Measurements from ENCODE around the gene ABCB10.
"Not testable (repeated sequence)": the region's sequence is repeated elsewhere in the genome, so short reads cannot be mapped to it uniquely, and the experiment has no call there.

The ABCB10 gene

DNA sequence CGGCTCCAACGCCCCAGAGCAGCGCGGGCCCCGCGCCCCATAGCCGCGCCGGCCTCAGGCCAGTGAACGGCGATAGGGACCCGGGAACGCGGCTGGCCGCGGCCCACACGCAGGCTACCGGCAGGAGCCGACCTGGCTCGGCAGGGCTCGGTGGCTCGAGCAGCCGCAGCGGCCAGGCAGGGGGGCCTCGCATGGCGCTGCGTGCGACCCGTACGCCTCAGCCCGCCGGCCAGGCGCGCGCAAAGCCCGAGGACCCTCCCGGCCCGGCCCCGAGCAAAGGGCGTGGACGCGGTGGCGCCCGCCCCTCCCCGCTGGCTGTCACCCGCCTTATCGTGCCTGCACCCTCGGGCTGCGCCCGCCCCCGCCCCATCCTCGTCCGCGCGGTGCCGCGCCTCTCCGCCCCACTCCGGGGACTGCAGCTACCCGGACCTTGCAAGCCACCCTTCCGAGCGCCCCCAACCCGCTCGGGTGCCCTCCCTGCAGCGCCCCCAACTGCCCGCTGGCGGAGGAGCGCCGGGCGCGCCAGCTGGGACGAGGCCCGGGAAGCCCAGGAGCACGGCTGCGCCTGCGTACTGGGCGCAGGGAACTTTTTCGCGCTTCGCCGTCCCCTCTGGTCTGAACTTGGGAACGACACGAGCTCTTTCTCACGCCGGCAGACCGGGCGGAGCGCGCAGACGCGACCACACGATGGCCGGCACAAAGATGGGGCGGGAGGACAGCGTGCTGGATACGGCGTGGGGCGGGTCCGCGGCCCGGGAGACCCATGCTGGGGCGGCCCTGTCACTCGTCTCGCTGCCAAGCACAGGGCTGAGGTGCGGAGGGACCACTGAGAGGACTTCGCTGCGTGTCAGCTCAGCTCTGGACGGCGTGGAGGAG is at the start of gene ABCB10:
Gene ABCB10, minus strand, starts transcription at position 248 of the 876 bp plus-strand sequence. Its CDS starts 55 bp downstream, at position 193.
- peak; percentile 65 to 83 (median 71) for DNase-seq

DNA sequence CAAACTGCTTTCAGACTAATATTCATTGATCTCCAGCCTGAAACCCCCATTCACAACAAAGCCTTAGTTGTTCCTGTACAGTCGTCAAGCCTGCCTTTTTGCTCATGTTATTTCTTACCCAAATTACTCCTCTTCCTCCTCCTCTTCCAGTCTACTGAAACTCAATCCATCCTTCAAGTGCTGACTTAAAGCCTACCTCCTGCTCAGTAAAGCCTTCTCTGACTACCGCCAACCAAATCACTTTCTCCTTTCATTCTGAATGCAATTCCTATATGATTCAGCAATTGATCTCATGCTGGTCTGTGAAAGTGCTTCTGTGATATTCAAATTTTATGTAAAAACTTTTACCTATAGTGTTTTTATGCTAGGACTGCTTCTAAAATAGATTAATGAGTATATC is 48.9 kb upstream of the ABCB10 start:
- no peak for DNase-seq

DNA sequence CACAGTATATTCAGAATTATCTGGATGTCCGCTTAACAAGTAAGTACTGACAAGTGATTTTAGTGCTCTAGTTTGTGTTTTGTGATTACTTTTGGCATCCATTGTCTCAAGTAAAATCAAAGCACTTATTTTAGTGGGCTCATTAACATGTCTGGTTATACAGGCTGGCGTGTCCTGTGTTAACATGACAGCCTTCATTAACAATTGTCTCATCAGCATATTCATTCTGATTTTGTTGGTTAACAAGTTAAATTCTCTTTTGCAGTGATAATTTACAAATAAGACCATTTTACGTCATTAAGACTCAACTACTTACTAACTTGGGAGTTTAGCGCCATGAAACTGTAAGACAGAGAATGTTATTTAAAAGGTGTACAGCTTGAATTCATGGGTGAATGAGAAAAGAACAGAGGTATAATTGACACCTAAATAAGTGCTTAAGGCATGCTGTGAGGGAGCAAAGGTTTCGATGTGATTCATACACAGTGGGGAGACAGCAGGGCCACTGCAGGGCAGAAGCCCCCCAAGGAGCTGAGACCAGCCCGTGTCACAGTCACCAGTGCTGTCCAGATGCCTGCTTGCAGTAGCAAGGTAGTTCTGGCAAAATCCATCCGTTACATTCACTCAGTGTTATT is 45.0 kb upstream of the ABCB10 start:
- DNase-seq, result no peak

DNA sequence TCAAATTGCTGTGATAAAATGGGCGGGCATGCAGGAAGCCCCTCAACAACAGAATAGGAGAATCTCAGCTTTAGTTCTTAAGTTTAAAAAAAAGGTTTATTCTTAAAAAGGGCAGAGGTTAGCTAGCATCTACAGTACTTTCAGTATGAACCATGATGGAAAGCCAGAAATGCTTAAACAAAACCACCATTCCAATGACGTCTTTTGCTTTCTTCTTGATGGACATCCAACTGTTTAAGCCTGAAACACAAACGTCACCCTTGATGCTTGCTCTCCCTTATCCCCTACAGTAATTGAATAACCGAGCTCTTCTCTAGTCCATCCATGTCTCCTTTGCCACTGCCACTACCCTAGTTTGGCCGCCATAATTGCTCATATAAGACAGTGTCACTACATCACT is 41.7 kb upstream of the ABCB10 start:
- no peak for DNase-seq

DNA sequence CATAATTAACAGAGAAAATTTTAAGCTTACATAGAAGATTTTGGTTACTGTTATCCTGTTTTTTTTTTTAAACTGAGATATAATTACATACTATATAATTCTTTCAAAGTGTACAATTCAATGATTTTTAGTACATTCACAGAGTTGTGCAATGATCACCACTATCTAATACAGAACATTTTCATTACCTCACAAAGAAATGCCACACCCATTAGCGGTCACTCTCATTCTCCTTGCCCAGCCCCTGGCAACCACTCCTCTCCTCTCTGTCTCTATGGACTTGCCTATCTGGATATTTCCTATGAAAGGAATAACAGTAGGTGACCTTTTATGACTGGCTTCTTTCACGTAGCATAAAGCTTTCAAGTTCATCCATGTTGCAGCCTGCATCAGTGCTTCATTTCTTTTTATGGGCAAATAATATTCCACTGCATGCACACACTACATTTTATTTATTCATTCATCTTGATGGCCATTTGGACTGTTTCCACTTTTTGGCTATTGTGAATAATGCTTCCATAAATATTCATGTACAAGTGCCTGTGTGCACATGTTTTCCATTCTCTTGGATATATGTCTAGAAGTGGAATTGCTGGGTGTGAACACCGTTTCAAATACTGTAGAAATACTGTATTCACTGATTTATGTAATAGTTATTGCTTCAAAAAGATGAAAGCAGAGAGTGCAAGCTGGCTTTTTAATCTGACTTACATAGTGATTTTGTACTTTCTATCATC is 40.9 kb upstream of the ABCB10 start:
- DNase-seq, result no peak

DNA sequence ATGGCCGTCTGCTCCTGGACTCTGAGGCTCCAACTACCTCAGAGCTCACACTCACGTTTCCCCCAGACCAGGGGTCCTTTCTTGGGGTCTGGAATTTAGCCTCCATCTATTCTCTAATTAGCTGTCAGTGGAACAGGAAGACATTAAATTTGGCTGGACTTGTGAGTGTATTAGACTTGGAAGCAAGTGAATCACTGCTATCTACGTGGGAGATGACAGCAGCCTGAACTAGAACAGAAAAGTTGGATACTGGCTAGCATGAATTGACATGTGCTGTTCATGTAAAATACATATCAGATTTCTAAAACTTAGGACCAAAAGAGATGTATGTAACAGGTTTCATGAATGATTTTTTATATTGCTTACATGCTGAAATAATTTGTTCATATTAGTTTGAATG is 39.4 kb upstream of the ABCB10 start:
- no peak for DNase-seq

DNA sequence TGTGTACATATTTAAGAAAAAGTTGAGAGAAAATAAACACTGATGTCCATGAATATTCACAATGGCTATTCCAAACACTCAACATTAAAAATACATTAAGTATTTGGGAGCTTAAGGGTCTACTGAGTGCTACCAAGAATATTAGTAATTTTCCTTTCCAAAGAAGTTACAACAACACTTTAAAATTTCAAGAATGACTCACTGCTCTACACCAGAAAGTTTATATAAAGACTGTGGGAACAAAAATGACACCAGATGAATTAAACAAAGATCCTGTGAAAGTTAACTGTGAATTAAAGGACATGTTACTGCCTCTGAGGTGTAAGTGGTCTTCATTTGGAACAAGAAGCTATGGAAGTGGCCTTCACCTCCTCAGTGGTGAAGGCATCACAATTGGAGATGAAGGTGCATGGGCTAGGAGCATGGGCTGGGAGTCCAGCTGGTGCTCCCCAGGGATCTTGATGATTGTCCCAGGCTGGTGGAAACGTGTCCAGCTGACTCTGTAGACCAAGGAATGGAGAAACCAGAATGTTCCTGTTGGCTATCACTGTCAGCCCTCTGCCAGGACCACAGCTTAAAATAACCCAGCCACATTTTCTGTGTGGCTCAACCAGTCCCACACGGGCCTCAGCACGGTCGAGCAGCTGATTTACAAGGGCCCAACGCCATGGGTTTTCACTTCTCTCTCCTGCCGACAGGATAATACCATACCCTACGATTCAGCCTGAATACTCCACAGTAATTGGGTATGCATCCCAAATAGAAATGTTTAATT is 38.6 kb upstream of the ABCB10 start:
- no peak for DNase-seq

DNA sequence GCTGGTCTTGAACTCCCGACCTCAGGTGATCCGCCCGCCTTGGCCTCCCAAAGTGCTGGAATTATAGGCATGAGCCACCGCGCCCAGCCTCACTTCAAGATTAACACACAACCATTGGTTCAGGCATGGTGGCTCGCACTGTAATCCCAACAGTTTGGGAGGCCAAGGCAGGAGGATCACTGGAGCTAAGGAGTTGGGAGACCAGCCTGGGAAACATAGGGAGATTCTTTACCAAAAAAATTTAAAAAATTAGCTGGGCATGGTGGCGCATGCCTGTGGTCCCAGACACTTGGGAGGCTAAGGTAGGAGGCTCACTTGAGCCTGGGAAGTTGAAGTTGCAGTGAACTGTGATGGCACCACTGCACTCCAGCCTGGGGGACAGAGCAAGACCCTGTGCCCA is 37.4 kb upstream of the ABCB10 start:
- DNase-seq, result not testable (repeated sequence)

DNA sequence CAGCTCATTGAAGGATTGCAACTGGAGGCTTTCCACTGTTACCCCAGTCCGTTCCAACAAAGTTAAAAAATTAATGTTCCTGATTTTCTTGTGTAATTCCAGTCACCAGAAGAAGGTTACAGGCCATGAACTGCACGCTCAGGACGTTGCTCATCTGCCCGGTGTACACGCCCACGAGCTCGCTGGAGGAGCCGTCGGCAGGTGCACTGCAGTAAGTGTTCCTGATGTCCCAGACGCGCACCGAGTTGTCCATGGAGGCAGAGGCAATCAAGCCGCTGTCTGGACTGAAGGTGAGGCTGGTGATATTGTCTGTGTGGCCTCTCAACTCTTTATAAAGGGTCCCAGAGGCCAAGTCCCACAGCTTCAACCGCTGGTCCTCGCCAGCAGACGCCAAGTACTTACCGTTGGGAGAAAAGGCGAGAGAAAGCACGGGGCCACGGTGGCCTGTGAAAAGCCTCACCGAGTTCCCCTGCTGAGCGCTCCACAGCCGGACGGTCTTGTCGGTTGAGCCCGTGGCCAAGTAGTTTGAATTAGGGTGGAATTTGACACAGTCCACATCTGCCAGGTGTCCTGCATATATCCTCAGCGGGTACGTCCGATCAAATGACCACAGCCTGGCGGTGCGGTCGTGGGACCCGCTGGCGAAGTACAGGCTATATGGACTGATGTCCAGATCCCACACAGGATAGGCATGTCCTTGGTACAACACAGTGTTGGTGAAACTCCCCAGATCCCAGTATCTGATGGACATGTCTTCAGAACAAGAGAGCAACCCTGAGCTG is 35.9 kb upstream of the ABCB10 start:
- DNase-seq, result no peak

DNA sequence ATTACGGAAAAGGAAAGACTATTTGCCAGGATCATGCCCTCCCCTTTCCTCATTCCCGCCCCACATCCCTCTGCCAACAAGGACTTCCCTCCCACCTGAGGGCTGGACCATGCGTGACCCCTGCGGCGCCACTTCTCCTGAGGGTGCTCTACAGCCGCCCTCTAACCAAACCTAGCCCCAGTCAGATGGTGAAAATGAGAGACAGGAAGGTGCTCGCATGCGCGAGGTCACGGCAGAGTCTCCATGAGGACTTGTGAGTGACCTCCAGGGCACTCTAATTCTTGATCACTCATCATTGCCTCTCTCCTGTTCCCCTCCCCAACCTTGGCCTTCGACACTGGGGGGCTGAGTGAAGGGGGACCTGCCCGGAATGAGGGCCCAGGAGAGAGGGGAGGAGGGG is 35.3 kb upstream of the ABCB10 start:
- no peak for DNase-seq

DNA sequence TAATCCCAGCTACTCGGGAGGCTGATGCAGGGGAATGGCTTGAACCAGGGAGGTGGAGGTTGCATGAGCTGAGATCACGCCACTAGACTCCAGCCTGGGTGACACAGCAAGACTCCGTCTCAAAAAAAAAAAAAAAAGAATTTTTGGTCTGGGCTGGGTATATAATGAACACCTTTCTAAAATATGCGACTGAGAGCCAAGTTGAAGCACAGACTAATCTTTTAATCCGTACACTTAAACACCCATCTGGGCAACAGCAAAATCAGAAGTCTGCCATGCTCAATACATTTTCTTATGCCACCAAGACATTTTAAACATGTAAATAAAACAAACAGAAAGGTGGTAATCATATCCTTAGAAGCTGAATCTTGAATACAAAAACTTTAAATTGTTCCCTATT is 31.6 kb upstream of the ABCB10 start:
- no peak for DNase-seq

DNA sequence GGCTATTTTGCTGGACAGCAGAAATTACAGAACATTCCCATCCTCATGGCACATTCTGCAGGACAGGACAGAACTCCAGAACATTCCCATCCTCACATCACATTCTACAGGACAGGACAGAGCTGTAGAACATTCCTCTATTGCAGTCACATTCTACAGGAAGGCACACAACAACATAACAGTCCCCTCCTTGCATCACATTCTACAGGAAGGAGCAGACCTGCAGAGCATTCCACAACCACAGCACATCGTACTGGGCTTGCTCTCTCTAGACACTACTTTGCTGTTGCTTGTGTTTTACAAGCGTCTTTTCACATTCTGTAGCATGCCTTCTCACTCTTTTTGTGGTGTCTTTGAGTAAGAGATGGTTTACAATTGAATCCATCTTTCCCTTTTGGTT is 26.8 kb upstream of the ABCB10 start:
- DNase-seq, result no peak

DNA sequence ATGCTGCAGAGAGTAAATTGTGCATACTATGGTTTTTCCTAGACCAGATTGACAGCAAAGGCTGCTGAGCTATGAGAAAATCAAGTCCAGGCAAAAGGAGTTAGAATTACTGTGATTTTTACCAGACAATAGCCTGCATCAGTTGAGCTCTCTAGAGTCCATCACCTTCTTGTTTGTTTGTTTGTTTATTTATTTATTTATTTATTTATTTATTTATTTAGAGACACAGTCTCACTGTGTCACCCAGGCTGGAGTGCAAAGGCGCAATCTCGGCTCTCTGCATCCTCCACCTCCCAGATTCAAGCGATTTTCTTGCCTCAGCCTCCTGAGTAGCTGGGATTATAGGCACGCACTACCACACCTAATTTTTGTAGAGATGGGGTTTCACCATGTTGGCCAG is 24.2 kb upstream of the ABCB10 start:
- no peak for DNase-seq

DNA sequence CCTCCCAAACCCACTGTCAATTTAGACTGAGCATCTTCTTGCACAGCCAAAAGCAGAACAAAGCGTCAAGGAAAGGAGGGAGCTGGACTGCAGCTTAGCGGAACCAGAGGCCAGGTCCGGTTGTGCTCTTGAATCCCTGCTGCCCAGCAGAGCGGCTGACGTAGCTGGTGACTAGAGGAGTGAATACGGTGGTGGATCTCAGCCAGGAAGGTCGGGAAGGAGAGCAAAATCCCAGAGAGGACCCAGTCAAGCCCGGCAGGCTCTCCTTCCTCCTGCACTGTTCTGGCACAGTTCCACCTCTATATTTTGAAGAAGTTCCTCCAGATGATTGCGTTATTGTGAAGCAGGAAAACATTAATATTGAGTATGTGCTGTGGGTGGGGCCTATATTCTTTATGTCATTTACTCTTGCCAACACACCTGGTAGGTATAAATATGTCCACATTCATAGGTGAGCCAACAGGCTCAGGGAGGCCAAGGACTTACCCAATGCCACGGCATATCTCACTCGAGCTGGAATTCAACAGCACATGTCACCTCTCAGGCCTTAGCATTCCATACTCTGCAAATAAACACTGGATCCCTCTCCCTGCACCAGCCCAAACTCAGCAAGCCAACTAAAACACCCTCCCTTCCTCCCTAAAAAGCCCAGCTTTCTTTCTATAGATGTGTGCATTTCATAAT is 23.6 kb upstream of the ABCB10 start:
- DNase-seq, result no peak

DNA sequence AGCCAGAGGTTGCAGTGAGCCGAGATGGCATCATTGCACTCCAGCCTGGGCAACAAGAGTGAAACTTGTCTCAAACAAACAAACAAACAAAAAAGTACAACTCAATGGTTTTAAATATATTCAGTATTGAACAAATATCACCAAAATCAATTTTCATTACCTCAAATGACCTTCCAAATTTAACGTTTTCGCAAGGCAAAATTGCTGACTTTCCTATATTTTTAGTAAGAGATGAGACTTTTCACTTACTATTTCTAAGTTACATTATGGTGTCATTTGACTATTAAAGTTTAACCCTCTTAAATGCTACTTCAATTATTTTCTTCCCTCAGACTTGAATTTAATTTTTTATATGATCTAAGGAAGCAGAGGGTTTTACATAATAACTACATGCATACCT is 23.0 kb upstream of the ABCB10 start:
- DNase-seq, result no peak

DNA sequence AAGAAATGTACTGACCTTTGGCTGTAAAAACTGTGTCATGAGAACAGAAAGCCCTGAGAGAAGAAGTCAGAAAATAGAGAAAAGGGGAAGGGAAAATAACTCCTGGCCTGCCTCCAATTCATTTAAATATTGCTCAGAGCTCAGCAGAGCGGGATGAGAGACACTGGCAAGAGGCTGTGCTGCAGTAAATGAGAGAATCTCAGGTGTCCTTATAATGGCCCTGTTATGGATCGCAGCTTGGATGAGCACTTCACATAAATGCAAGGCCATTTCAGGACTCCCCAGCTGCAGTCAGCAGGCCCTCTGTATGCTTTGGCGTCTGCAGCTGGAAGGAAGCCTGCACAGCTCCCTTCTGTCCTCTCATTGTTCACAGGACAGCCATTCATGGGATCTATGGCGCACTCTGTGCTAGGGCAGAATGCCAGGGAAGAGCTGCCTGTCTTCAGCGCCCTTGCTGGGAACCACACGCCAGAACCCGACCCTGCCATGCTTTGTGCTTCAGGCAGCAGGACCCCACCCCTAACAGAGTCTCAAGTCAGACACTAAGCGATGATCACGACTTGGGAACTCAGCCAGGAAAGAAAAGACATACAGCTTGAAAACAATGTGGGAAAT is 20.7 kb upstream of the ABCB10 start:
- no peak for DNase-seq

DNA sequence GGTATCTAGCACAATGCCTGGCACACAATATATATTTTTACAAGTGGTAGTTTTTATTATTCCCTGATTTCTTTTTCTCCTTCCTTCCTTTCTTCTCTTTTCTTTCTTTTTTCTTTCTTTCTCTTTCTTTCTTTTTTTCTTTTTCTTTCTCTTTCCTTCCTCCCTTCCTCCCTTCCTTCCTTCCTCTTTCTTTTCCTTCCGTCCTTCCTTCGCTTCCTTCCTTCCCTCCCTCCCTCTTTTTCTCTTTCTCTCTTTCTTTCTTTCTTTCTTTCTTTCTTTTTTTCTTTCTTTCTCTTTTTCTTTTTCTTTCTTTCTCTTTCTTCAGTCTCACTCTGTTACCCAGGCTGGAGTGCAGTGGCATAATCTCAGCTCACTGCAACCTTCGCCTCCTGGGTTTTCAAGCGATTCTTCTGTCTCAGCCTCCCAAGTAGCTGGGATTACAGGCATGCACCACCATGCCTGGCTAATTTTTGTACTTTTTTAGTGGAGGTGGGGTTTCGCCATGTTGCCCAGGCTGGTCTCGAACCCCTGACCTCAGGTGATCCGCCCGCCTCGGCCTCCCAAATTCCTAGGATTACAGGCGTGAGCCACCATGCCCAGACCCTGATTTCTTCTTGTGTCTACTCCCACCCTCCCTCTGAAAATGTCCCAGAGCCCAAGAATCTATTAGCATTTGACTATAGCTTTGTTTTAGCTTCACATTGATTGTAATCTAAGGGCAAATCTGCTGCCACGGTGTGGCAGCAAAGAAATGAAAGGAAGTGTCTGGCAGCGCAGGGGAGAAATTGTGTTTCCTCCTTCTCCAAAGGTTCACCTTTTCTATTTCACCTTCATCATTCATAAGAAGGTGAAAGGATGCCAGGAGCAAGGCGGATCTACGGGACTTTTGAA is 19.9 kb upstream of the ABCB10 start:
- no peak for DNase-seq

DNA sequence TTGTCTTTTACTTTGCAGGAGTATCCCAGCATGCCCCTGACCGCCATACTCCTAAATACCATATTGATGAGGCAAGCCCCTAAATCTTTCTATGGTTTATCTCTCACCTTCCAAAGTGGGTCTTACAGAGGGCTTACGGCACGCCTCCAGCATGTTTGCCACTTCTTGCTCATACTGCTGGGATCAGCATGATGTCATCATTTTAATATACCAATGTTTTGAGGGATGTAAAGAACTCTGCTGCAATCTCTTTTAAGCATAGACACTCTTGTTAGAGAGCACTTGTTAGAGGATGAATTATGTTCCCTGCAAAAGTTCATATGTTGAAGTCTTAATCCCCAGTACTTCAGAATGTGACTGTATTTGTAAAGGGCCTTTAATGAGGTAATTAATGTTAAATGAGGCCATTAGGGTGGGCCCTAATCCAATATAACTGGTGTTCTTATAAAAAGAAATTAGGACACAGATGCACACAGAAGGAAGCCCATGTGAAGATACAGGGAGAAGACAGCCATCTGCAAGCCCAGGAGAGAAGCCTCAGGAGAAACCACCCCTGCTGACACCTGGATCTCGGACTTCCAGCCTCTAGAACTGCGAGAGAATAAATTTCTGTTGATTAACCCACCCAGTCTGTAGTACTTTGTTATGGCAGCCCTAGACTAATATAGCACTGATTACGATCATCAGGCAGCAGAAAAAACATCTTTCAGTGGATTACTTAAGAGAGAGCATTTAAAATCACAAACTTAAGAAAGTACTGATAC is 16.4 kb upstream of the ABCB10 start:
- DNase-seq, result no peak

DNA sequence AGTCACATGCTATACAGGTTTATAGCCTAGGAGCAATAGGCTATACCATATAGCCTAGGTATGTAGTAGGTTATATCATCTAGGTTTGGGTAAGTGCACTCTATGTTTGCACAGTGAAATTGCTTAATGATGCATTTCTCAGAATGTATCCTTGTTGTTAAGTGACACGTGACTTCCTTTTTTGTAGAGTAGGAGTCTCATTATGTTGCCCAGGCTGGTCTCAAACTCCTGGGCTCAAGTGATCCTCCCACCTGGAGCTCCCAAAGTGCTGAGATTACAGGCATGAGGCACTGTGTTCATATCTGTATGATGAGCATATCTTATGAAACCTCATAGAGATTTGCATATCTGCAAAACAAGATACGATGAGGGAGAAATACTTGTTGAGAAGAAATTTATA is 13.8 kb upstream of the ABCB10 start:
- no peak for DNase-seq

Measured in activated CD4-positive, CD25-positive, alpha-beta regulatory T cell (primary cell).